Activated B cell treated with CpG ODN at 0.5 μM for 24 hours (primary cell): Measurements from ENCODE around the gene ADGRG3. TPM values are rescaled to one million over a fixed set of nuclear protein-coding genes. Genes with fewer than 3 reads are reported as not detected.

Experiments
- ATAC-seq: fragments of 200-7000 bp; cut with Tn5 transposase; one replicate; pipeline ENCODE4 v1.10.0; 2021; ENCODE audit warnings: low read depth, mild to moderate bottlenecking, moderate library complexity
- CTCF ChIA-PET: fragments of 350-600 bp; sonication (Branson Sonifier 250); formaldehyde crosslinking; loops from one replicate; lab custom pipeline; 2021; ENCODE audit warnings: antibody characterized with exemption; lab: Charles Lee
- POLR2A ChIA-PET: fragments of 350-600 bp; sonication (Branson Sonifier 250); formaldehyde crosslinking; loops from one replicate; lab custom pipeline; 2021; ENCODE audit warnings: antibody characterized with exemption; lab: Charles Lee
- DNase-seq: peaks from one replicate; pipeline ENCODE4 v3.0.0; 2022
- H3K27ac Mint-ChIP-seq: one replicate; pipeline ENCODE4 v1.8.0; 2020; ENCODE audit warnings: mixed read lengths
- H3K27me3 Mint-ChIP-seq: one replicate; pipeline ENCODE4 v1.8.0; 2021; ENCODE audit warnings: mixed read lengths
- H3K36me3 Mint-ChIP-seq: one replicate; pipeline ENCODE4 v1.8.0; 2021; ENCODE audit warnings: low read depth, mixed read lengths
- H3K4me1 Mint-ChIP-seq: one replicate; pipeline ENCODE4 v1.8.0; 2021; ENCODE audit warnings: mixed read lengths
- H3K4me3 Mint-ChIP-seq: one replicate; pipeline ENCODE4 v1.8.0; 2020; ENCODE audit warnings: mild to moderate bottlenecking, mixed read lengths
- H3K9me3 Mint-ChIP-seq: one replicate; pipeline ENCODE4 v1.8.0; 2020; ENCODE audit warnings: mixed read lengths
- intact Hi-C: fragments of 100-400 bp; cut with micrococcal nuclease; formaldehyde crosslinking; loops from one replicate; pipeline ENCODE4 v1.15.1; 2024
- total RNA-seq: library from RNA; stranded (reverse); gene quantifications from 2 replicates; pipeline ENCODE4 v1.2.3, GENCODE V29; 2022
- TF ChIP-seq, protein P1 (sequence below): fragments of 200-600 bp; IDR thresholded peaks from one replicate; pipeline ENCODE4 v1.8.0; 2022; ENCODE audit warnings: antibody characterized with exemption, mild to moderate bottlenecking

Gene ADGRG3
- total RNA-seq, 1 donor from 2014 or later, result not detected

DNA sequence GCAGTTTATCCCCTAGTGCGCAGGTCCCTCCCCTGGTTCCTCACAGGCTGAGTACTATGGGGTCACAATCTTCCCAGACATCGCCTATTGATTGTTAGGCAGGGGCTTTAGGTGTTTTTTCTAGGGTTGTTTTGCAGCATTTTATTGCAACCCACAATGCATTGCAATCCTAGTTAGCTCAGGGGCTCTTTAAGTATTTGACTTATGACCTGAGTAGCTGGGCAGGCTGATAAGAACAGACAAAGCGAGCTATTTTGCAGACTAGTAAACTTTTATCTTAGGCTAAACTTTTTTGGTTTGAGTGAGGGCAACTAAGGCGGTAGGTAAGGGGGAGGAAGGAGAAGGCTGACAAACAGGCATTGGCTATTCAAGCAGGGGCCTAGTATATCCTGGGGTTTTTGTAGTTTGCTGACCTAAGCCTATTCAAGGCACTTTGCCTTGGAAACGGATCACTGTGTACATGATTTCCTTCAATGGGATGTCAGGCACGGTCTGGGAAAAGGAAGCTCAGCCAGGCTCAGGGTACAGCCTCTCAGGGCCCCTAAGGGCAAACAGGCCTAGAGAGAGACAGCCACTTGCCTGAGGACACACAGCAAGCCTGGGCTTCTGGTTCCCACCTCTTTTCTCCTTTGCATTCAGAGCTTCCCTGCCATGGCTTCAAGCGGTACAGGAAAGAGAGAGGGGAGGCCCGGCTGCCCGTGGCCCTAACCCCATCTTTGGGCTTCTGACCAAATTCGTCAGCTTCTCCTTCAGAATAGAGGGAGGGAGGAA lies 32.9 kb downstream of the ADGRG3 start:
- no peak overlapping the region for H3K4me3 Mint-ChIP-seq
- CTCF ChIA-PET, result interaction anchor here (1.0 kb wide), 1 partner anchor 284 kb away, joined by 3 read pairs; no protein-coding TSS in a partner anchor
- ATAC-seq (no peak), DNase-seq (no peak)
- POLR2A ChIA-PET, result no interaction called here
- TF ChIP-seq, protein P1, sequence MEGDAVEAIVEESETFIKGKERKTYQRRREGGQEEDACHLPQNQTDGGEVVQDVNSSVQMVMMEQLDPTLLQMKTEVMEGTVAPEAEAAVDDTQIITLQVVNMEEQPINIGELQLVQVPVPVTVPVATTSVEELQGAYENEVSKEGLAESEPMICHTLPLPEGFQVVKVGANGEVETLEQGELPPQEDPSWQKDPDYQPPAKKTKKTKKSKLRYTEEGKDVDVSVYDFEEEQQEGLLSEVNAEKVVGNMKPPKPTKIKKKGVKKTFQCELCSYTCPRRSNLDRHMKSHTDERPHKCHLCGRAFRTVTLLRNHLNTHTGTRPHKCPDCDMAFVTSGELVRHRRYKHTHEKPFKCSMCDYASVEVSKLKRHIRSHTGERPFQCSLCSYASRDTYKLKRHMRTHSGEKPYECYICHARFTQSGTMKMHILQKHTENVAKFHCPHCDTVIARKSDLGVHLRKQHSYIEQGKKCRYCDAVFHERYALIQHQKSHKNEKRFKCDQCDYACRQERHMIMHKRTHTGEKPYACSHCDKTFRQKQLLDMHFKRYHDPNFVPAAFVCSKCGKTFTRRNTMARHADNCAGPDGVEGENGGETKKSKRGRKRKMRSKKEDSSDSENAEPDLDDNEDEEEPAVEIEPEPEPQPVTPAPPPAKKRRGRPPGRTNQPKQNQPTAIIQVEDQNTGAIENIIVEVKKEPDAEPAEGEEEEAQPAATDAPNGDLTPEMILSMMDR, result no peak
- no peaks in the 10 kb centered on the region for H3K27me3 Mint-ChIP-seq
- no peaks in the 10 kb centered on the region for H3K4me1 Mint-ChIP-seq
- no peak overlapping the region for H3K27ac Mint-ChIP-seq
- no peaks in the 10 kb centered on the region for H3K36me3 Mint-ChIP-seq
- no peaks in the 10 kb centered on the region for H3K9me3 Mint-ChIP-seq
- intact Hi-C loops, result no loop called here

DNA sequence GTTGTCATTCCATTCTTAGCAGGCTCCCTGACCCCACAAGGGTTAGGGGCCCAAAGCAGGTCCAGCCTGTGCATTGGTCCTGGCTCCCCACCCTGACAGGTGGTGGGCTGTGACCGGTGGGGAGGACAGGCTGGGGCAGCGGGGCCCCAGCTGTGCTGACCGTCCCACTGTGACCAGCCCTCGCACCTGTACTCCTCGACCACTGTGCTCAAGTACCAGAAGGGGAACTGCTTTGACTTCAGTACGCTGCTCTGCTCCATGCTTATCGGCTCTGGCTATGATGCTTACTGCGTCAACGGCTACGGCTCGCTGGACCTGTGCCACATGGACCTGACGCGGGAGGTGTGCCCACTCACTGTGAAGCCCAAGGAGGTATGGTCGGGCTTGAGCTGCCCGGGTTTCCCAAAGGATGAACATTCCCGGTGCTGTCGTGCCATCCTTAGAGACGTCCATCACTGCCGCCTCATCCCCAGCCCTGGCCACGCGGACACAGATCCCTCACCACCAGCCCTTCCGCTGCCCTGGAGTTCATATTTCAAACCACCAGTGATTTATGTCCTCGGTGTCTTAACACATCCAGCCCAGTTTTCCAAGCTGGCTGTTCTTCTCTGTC lies 33.8 kb downstream of the ADGRG3 start:
- CTCF ChIA-PET, result interaction anchor here (1.0 kb wide), 1 partner anchor 285 kb away, joined by 3 read pairs; no protein-coding TSS in a partner anchor
- no peak overlapping the region for H3K27ac Mint-ChIP-seq
- ATAC-seq (no peak), DNase-seq (no peak)
- intact Hi-C loops, result no loop called here
- no peak overlapping the region for H3K4me3 Mint-ChIP-seq
- no peaks in the 10 kb centered on the region for H3K9me3 Mint-ChIP-seq
- TF ChIP-seq, protein P1, result no peak
- H3K4me1 Mint-ChIP-seq, result no peaks in the 10 kb centered on the region
- POLR2A ChIA-PET, result no interaction called here
- no peaks in the 10 kb centered on the region for H3K27me3 Mint-ChIP-seq
- H3K36me3 Mint-ChIP-seq, result no peaks in the 10 kb centered on the region

DNA sequence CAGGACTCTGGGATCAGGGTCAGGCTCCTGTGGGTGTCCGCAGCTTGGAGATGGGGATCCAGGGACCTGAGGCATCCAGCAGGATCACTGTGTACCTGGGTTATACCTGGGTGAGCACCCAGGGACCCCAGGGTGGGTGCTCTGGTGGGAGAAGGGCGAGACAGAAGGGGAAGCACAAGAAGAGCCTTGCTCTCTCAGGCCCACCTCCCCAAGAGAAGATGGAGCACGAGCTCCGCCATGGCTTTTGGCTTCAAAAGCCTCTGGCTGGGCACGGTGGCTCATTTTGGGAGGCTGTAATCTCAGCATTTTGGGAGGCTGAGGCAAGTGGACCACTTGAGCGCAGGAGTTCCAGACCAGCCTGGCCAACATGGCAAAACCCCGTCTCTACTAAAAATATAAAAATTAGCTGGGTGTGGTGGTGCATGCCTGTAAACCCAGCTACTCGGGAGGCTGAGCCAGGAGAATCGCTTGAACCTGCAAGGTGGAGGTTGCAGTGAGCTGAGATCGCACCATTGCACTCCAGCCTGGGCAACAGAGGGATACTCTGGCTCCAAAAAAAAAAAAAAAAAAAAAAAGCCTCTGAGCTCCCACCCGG lies 35.4 kb downstream of the ADGRG3 start:
- no peak overlapping the region for H3K4me3 Mint-ChIP-seq
- H3K4me1 Mint-ChIP-seq, result no peaks in the 10 kb centered on the region
- DNase-seq (no peak), ATAC-seq (no peak)
- no peak overlapping the region for H3K27ac Mint-ChIP-seq
- TF ChIP-seq, protein P1, result no peak
- intact Hi-C loops, result no loop called here
- no peaks in the 10 kb centered on the region for H3K36me3 Mint-ChIP-seq
- H3K27me3 Mint-ChIP-seq, result no peaks in the 10 kb centered on the region
- POLR2A ChIA-PET, result no interaction called here
- CTCF ChIA-PET, result no interaction called here
- H3K9me3 Mint-ChIP-seq, result no peaks in the 10 kb centered on the region

DNA sequence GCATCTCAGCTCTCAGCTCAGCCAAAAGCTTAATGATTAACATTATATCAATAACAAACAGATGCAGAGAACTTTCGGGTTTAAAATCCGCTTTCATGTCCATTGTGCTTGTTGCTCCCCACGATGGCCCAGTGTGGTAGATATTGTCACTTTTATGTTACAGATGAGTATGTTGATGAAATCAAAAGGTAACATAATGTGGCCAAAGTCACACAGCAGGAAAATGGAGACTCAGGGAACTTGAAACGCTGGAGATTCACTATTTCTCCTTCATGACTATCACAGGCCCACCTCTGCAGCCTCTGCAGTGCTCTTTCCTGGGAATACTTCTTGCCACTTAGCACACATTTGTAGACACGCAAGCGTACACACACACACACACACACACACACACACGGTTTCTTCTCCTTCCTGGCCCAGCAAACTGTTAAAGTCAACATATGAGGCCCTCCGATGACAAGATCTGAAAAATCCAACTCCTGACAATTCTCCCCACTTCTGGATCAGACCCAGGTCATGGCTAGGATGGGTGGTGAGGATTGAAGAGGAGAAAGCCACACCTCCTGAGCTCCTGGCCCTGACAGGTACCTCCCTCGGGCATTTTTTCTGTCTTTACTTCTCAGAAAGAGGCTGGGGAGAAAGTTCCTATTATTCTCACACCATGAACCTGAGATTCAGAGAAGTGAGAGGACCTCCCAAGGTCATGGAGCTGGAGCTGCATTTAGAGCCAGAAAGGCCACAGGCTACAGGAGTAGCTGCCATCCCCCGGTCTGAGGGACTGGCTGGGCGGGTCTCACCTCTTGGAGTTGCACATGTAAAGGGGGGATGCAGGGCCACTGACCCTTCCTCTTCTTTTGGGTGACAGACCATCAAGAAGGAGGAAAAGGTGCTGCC lies 36.2 kb downstream of the ADGRG3 start:
- H3K27ac Mint-ChIP-seq, result no peak overlapping the region
- TF ChIP-seq, protein P1, result no peak
- H3K4me3 Mint-ChIP-seq, result no peak overlapping the region
- ChIA-PET CTCF (no interaction called here), POLR2A (no interaction called here)
- no peaks in the 10 kb centered on the region for H3K9me3 Mint-ChIP-seq
- ATAC-seq (no peak), DNase-seq (no peak)
- intact Hi-C loops, result no loop called here
- H3K27me3 Mint-ChIP-seq, result no peaks in the 10 kb centered on the region
- no peaks in the 10 kb centered on the region for H3K4me1 Mint-ChIP-seq
- no peaks in the 10 kb centered on the region for H3K36me3 Mint-ChIP-seq
